HepG2 (cell line): ENCODE measurements around the gene PSKH1. TPM values are rescaled to one million over a fixed set of nuclear protein-coding genes. Genes with fewer than 3 reads are reported as not detected.

Experiments used
- ATAD3A ChIP-seq: sonication (generic); formaldehyde crosslinking; IDR thresholded peaks from 2 replicates; pipeline ENCODE4 v1.4.0; 2020; ENCODE audit warnings: missing genetic modification reagents
- ATF1 ChIP-seq: IDR thresholded peaks from 2 replicates; pipeline ENCODE4 v1.6.1; 2016; ENCODE audit warnings: mild to moderate bottlenecking, control low read depth
- ATF5 ChIP-seq: sonication (generic); formaldehyde crosslinking; IDR thresholded peaks from 2 replicates; pipeline ENCODE4 v1.4.0; 2020; ENCODE audit warnings: mild to moderate bottlenecking, low read depth, missing genetic modification reagents
- EP300 ChIP-seq, 3 experiments: sonication (generic) in 1 of 3; formaldehyde crosslinking in 1 of 3; IDR thresholded peaks; 2 replicates each; pipeline versions ENCODE4 v1.5.1 to v1.6.1; 2011 to 2020; ENCODE audit warnings: low read depth in 2 of 3, low read length in 2 of 3, borderline replicate concordance in 1 of 3, improper control_type of control experiment in 1 of 3, mild to moderate bottlenecking in 1 of 3, missing genetic modification reagents in 1 of 3, moderate library complexity in 1 of 3
- FOXO4 ChIP-seq: sonication (generic); formaldehyde crosslinking; conservative IDR thresholded peaks from 2 replicates; pipeline ENCODE4 v1.8.1; 2023; ENCODE audit warnings: missing genetic modification reagents
- GATAD1 ChIP-seq: IDR thresholded peaks from 2 replicates; pipeline ENCODE4 v1.6.1; 2016; ENCODE audit warnings: missing genetic modification reagents, missing compliant biosample characterization
- HOMEZ ChIP-seq: IDR thresholded peaks from 2 replicates; pipeline ENCODE4 v1.6.1; 2016; ENCODE audit warnings: low read depth
- KDM2A ChIP-seq: sonication (generic); formaldehyde crosslinking; IDR thresholded peaks from 2 replicates; pipeline ENCODE4 v1.4.0; 2020; ENCODE audit warnings: low read depth, missing genetic modification reagents, borderline replicate concordance
- NR2F2 ChIP-seq: IDR thresholded peaks from 2 replicates; pipeline ENCODE4 v1.6.1; 2012; ENCODE audit warnings: low read depth, inconsistent platforms, borderline replicate concordance
- SP2 ChIP-seq: sonication (generic); formaldehyde crosslinking; IDR thresholded peaks from 2 replicates; pipeline ENCODE4 v1.5.1; 2020; ENCODE audit warnings: mild to moderate bottlenecking, missing genetic modification reagents
- ZBTB1 ChIP-seq: sonication (generic); formaldehyde crosslinking; IDR thresholded peaks from 2 replicates; pipeline ENCODE4 v1.4.0; 2020; ENCODE audit warnings: missing genetic modification reagents, borderline replicate concordance
- ZBTB37 ChIP-seq: sonication (generic); formaldehyde crosslinking; IDR thresholded peaks from 2 replicates; pipeline ENCODE4 v1.4.0; 2020; ENCODE audit warnings: mild to moderate bottlenecking, missing genetic modification reagents
- ZFYVE20 ChIP-seq: sonication (generic); formaldehyde crosslinking; IDR thresholded peaks from 2 replicates; pipeline ENCODE4 v1.8.0; 2023; ENCODE audit warnings: low read depth, mild to moderate bottlenecking, moderate library complexity, missing genetic modification reagents, borderline replicate concordance
- ZKSCAN8 ChIP-seq: IDR thresholded peaks from 2 replicates; pipeline ENCODE4 v1.6.1; 2016; ENCODE audit warnings: borderline replicate concordance, missing genetic modification reagents, missing compliant biosample characterization
- ZNF292 ChIP-seq: sonication (generic); formaldehyde crosslinking; IDR thresholded peaks from 2 replicates; pipeline ENCODE4 v1.8.1; 2022; ENCODE audit warnings: mild to moderate bottlenecking, low read depth, missing genetic modification reagents, borderline replicate concordance
- ZNF713 ChIP-seq: sonication (generic); formaldehyde crosslinking; IDR thresholded peaks from 2 replicates; pipeline ENCODE4 v1.4.0; 2020; ENCODE audit warnings: mild to moderate bottlenecking, missing genetic modification reagents
- polyA plus RNA-seq, 8 experiments: library from polyadenylated mRNA; depleted of rRNA in 3 of 8; stranded (reverse) in 7 of 8; unstranded in 1 of 8; fragments of >200 nt; fragmentation: Illumina TruSeq in 4 of 8; extraction: Trizol in 4 of 8; gene quantifications; 2 replicates each; pipeline versions ENCODE4 v1.2.1 to v1.2.3, GENCODE V29; 2011 to 2016; ENCODE audit warnings: low read depth in 4 of 8, missing spikeins in 1 of 8, mixed read lengths in 1 of 8; ENCODE audit not compliant: insufficient read depth in 1 of 8
- total RNA-seq, 5 experiments: library from RNA; depleted of rRNA; stranded (reverse); fragments of >200 nt; fragmentation: Illumina TruSeq; extraction: Trizol; gene quantifications; 2 replicates each; pipeline ENCODE4 v1.2.3, GENCODE V29; 2016; ENCODE audit warnings: low read depth in 1 of 5
- TF ChIP-seq, protein P1 (sequence below): sonication (generic); formaldehyde crosslinking; IDR thresholded peaks from 2 replicates; pipeline ENCODE4 v1.8.1; 2023; ENCODE audit warnings: missing genetic modification reagents, inconsistent platforms, borderline replicate concordance
- TF ChIP-seq, protein P2 (sequence below): sonication (generic); formaldehyde crosslinking; conservative IDR thresholded peaks from 2 replicates; pipeline ENCODE4 v1.4.0; 2020; ENCODE audit warnings: mild to moderate bottlenecking, missing genetic modification reagents, moderate library complexity

Gene PSKH1
- total and polyA plus RNA-seq, 2 of the 13 experiments (the other 11 are each of a cell fraction or from before 2014, with no cell fraction given), result 8.4 to 19.1 TPM

- no peak for TF ChIP-seq ZNF292 (CRISPR knock-in tag)
- TF ChIP-seq, protein P1, sequence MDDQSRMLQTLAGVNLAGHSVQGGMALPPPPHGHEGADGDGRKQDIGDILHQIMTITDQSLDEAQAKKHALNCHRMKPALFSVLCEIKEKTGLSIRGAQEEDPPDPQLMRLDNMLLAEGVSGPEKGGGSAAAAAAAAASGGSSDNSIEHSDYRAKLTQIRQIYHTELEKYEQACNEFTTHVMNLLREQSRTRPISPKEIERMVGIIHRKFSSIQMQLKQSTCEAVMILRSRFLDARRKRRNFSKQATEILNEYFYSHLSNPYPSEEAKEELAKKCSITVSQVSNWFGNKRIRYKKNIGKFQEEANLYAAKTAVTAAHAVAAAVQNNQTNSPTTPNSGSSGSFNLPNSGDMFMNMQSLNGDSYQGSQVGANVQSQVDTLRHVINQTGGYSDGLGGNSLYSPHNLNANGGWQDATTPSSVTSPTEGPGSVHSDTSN (CRISPR knock-in tag), result no peak
- TF ChIP-seq ATF5, result 0 out of 2 replicates have a peak, but pooled peaks have one; percentile 5
- TF ChIP-seq ZNF713, result no peak
- TF ChIP-seq KDM2A (CRISPR knock-in tag), result no peak
- no peak for TF ChIP-seq NR2F2
- no peak for TF ChIP-seq SP2 (CRISPR knock-in tag)
- TF ChIP-seq, protein P2, sequence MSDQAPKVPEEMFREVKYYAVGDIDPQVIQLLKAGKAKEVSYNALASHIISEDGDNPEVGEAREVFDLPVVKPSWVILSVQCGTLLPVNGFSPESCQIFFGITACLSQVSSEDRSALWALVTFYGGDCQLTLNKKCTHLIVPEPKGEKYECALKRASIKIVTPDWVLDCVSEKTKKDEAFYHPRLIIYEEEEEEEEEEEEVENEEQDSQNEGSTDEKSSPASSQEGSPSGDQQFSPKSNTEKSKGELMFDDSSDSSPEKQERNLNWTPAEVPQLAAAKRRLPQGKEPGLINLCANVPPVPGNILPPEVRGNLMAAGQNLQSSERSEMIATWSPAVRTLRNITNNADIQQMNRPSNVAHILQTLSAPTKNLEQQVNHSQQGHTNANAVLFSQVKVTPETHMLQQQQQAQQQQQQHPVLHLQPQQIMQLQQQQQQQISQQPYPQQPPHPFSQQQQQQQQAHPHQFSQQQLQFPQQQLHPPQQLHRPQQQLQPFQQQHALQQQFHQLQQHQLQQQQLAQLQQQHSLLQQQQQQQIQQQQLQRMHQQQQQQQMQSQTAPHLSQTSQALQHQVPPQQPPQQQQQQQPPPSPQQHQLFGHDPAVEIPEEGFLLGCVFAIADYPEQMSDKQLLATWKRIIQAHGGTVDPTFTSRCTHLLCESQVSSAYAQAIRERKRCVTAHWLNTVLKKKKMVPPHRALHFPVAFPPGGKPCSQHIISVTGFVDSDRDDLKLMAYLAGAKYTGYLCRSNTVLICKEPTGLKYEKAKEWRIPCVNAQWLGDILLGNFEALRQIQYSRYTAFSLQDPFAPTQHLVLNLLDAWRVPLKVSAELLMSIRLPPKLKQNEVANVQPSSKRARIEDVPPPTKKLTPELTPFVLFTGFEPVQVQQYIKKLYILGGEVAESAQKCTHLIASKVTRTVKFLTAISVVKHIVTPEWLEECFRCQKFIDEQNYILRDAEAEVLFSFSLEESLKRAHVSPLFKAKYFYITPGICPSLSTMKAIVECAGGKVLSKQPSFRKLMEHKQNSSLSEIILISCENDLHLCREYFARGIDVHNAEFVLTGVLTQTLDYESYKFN, result no peak
- no peak for TF ChIP-seq ZFYVE20
- TF ChIP-seq ZBTB37, result no peak
- no peak for TF ChIP-seq ZBTB1
- TF ChIP-seq GATAD1, result no peak
- TF ChIP-seq ATAD3A, result no peak
- TF ChIP-seq ZKSCAN8, result no peak
- no peak for TF ChIP-seq HOMEZ (CRISPR knock-in tag)
- 0 out of 2 replicates have a peak, but pooled peaks have one; percentile 10 for TF ChIP-seq FOXO4
- TF ChIP-seq EP300 (IDR thresholded peaks at IDR 0.05; ENCODE audit: low read depth in 2 of 2, low read length in 2 of 2), result no peak
- TF ChIP-seq EP300 (CRISPR knock-in tag; IDR thresholded peaks at IDR 0.05; ENCODE audit: borderline replicate concordance), result no peak
- no peak for TF ChIP-seq ATF1
Observed at GRCh38 chr16:67941469-67942199, 48.6 kb downstream of the PSKH1 start (continued).
